Lower lobe of right lung (tissue), 2 donors: ENCODE results near the gene IL1RAPL2. TPM values are rescaled to one million over a fixed set of nuclear protein-coding genes. Genes with fewer than 3 reads are reported as not detected.

Source experiments
- ATAC-seq, 2 donors: fragments of 200-7000 bp; cut with Tn5 transposase; one replicate each; pipeline ENCODE4 v1.9.1; 2020 to 2022; ENCODE audit warnings: mild to moderate bottlenecking in 2 of 2, moderate library complexity in 2 of 2
- DNase-seq: peaks from one replicate; pipeline ENCODE4 v3.0.0-alpha.2; 2020
- H3K27ac ChIP-seq: fragments of 200-600 bp; one replicate; pipeline ENCODE4 v1.8.0; 2022
- H3K27me3 ChIP-seq: fragments of 200-600 bp; one replicate; pipeline ENCODE4 v1.8.0; 2022; ENCODE audit warnings: low read depth
- H3K36me3 ChIP-seq: fragments of 200-600 bp; one replicate; pipeline ENCODE4 v1.8.0; 2022; ENCODE audit warnings: mild to moderate bottlenecking
- H3K4me1 ChIP-seq: fragments of 200-600 bp; one replicate; pipeline ENCODE4 v1.8.0; 2022
- H3K4me3 ChIP-seq: fragments of 200-600 bp; one replicate; pipeline ENCODE4 v1.8.0; 2022; ENCODE audit warnings: mild to moderate bottlenecking
- H3K9me3 ChIP-seq: fragments of 200-600 bp; one replicate; pipeline ENCODE4 v1.8.0; 2022
- CTCF ChIP-seq: fragments of 200-600 bp; IDR thresholded peaks from one replicate; pipeline ENCODE4 v1.8.0; 2022; ENCODE audit warnings: antibody characterized with exemption, mild to moderate bottlenecking
- intact Hi-C: fragments of 100-400 bp; cut with DNase I; formaldehyde crosslinking; loops from one replicate; pipeline ENCODE4 v1.11.0; 2022
- total RNA-seq: library from RNA; stranded (reverse); fragmentation: NEBNext Ultra II Directional; extraction: Animal tissue kit (Norgen Biotek cat#: 25700); gene quantifications from one replicate; pipeline ENCODE4 v1.2.1, GENCODE V29; 2021
- donor health status: DM: no; HTN: yes; CAD: no; lungs with severe emphysema.

Gene IL1RAPL2
- total RNA-seq, 1 donor from 2014 or later, result not detected

- no peak for TF ChIP-seq CTCF
- H3K36me3 ChIP-seq, result no peaks in the 10 kb centered on the region
- intact Hi-C loops, result no loop called here
- no peak overlapping the region for H3K4me3 ChIP-seq
- H3K27ac ChIP-seq, result no peak overlapping the region
- no peaks in the 10 kb centered on the region for H3K4me1 ChIP-seq
- no peaks in the 10 kb centered on the region for H3K9me3 ChIP-seq
- DNase-seq, result no peak
- no peaks in the 10 kb centered on the region for H3K27me3 ChIP-seq
- no peak for ATAC-seq
These were observed 113.2 kb downstream of the IL1RAPL2 start for GRCh38 chrX:104679175-104679574.

DNA sequence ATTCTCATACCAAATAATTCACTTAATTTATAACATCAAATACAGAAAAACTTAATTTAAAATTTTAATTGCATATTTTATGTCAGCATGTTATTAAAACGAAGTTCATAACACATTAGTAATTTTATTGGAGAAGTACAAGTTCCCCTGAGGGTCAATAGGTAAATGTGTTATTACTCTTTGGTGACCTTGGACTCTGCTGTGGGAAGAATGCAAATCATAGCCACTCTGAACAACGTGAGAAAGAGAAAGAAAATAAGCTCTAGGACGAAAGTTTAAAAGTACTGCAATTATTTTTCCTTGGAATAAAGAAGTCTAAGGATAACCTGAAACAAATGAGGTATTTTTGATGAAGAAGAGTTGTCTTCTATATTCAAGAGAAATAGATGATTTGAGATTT lies 115.2 kb downstream of the IL1RAPL2 start:
- TF ChIP-seq CTCF, result no peak
- no peaks in the 10 kb centered on the region for H3K27me3 ChIP-seq
- no peak overlapping the region for H3K4me3 ChIP-seq
- intact Hi-C loops, result no loop called here
- ATAC-seq (no peak), DNase-seq (no peak)
- H3K9me3 ChIP-seq, result no peaks in the 10 kb centered on the region
- H3K4me1 ChIP-seq, result no peaks in the 10 kb centered on the region
- no peak overlapping the region for H3K27ac ChIP-seq
- H3K36me3 ChIP-seq, result no peaks in the 10 kb centered on the region

DNA sequence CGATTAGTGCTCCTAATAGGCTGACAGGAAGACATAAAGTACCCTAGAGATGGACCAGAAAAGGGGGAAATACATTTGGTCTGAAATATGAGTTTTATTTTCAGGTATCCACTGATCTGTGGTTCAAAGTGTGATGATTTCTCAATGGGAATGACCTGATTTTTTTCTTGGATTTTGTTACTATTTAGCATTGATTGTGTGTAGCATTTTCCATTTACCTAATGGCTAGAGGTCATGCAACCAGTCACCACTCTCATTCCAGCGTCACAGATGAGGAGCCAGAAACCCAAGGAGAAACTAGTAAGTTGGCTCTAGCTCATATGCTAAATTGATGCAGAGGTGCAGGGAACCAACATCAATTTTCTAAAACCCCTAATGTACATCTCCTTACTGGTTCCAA lies 118.1 kb downstream of the IL1RAPL2 start:
- Histone ChIP-seq H3K4me3 (no peak overlapping the region), H3K36me3 (no peaks in the 10 kb centered on the region), H3K9me3 (no peaks in the 10 kb centered on the region), H3K27me3 (no peaks in the 10 kb centered on the region), H3K27ac (no peak overlapping the region), H3K4me1 (no peaks in the 10 kb centered on the region)
- intact Hi-C loops, result no loop called here
- DNase-seq (no peak), ATAC-seq (no peak)
- TF ChIP-seq CTCF, result no peak

GRCh38 chrX:104695593-104695992 lies 129.6 kb downstream of the IL1RAPL2 start:
- Histone ChIP-seq H3K36me3 (no peaks in the 10 kb centered on the region), H3K4me1 (no peaks in the 10 kb centered on the region), H3K27me3 (no peaks in the 10 kb centered on the region), H3K9me3 (no peaks in the 10 kb centered on the region), H3K27ac (no peak overlapping the region), H3K4me3 (no peak overlapping the region)
- intact Hi-C loops, result no loop called here
- no peak for DNase-seq
- no peak for ATAC-seq
- TF ChIP-seq CTCF, result no peak

- no peaks in the 10 kb centered on the region for H3K9me3 ChIP-seq
- intact Hi-C loops, result no loop called here
These were observed 130.7 kb downstream of the IL1RAPL2 start for GRCh38 chrX:104696667-104697066.

More at GRCh38 chrX:104696667-104697066, 130.7 kb downstream of the IL1RAPL2 start:
- H3K36me3 ChIP-seq, result no peaks in the 10 kb centered on the region
- no peak overlapping the region for H3K27ac ChIP-seq
- H3K4me3 ChIP-seq, result no peak overlapping the region
- H3K27me3 ChIP-seq, result no peaks in the 10 kb centered on the region
- ATAC-seq (no peak), DNase-seq (no peak)
- no peaks in the 10 kb centered on the region for H3K4me1 ChIP-seq
- no peak for TF ChIP-seq CTCF
